HT-29 (cell line): ENCODE measurements around the gene RUNX1. TPM values are rescaled to one million over a fixed set of nuclear protein-coding genes. Genes with fewer than 3 reads are reported as not detected.

Source experiments
- DNase-seq: peaks from one replicate; pipeline ENCODE4 v3.0.0-alpha.2; 2015; ENCODE audit warnings: low spot score
- total RNA-seq: library from RNA; depleted of rRNA; stranded (reverse); fragments of >200 nt; shearing (Covaris generic); gene quantifications from 2 replicates; pipeline ENCODE4 v1.2.3, GENCODE V29; 2014

RUNX1 gene
- total RNA-seq, 1 experiment from 2014 or later: 26.7 TPM

GRCh38 chr21:34748862-34749261, 300.2 kb downstream of the RUNX1 start:
- no peak for DNase-seq

GRCh38 chr21:34745557-34746255, 303.4 kb downstream of the RUNX1 start:
- peak; percentile 80 for DNase-seq

- no peak for DNase-seq
Observed at GRCh38 chr21:34744801-34745200, 304.3 kb downstream of the RUNX1 start.

GRCh38 chr21:34743831-34744230, 305.3 kb downstream of the RUNX1 start:
- DNase-seq: no peak

- DNase-seq: no peak
Observed at GRCh38 chr21:34743285-34743684, 305.8 kb downstream of the RUNX1 start.

- DNase-seq: no peak
Observed at GRCh38 chr21:34740198-34740597, 308.9 kb downstream of the RUNX1 start.
